SU-DHL-6 (cell line): Measurements from ENCODE around the gene ORC4.

ENCODE experiments used
- CTCF ChIP-seq: fragments of 200-600 bp; sonication (generic); IDR thresholded peaks from one replicate; pipeline ENCODE4 v1.5.1; 2017; ENCODE audit warnings: antibody characterized with exemption, mild to moderate bottlenecking, low read length, moderate library complexity; ENCODE audit not compliant: insufficient read depth, poor library complexity, severe bottlenecking
- EZH2phosphoT487 ChIP-seq: fragments of 200-600 bp; sonication (generic), shearing (Covaris generic); conservative IDR thresholded peaks from 2 replicates; pipeline ENCODE4 v1.6.1; 2018; ENCODE audit warnings: mild to moderate bottlenecking, antibody characterized with exemption, low read length, moderate library complexity, mixed read lengths

GRCh38 chr2:147999126-147999525 lies 21.4 kb downstream of the ORC4 start:
- no peak for TF ChIP-seq CTCF
- TF ChIP-seq EZH2phosphoT487: no peak
